Measurements from ENCODE around the gene THTPA.

The THTPA gene

GRCh38 chr14:23573384-23574015 is 17.4 kb downstream of the THTPA start:
- Histone ChIP-seq H3K9me3 (replicated peaks in 1 of 2; ENCODE audit: control insufficient read depth in 2 of 2, insufficient read depth in 1 of 2, low read depth in 1 of 2, low read length in 2 of 2) (no peaks in the 10 kb centered on the region), H3K9ac (ENCODE audit: low read depth, low read length, poor library complexity) (no peak overlapping the region), H2BK120ac (ENCODE audit: low read depth, low read length) (no peak overlapping the region), H3K4ac (ENCODE audit: low read length) (no peak overlapping the region), H3K4me3 (ENCODE audit: low read length in 2 of 2) (no peak overlapping the region), H3K4me2 (ENCODE audit: insufficient read depth, low read length, poor library complexity, severe bottlenecking) (no peak overlapping the region), H3K36me3 (replicated peaks in 1 of 2; ENCODE audit: control insufficient read depth in 2 of 2, insufficient read depth in 2 of 2, low read length in 2 of 2) (peaks cover 0 to 4% of the 10 kb centered on the region in 2 donors), H4K8ac (ENCODE audit: low read depth, low read length) (no peak overlapping the region), H3K23ac (ENCODE audit: low read depth, low read length, poor library complexity) (no peak overlapping the region), H4K91ac (ENCODE audit: low read depth, low read length, poor library complexity) (no peak overlapping the region), H2BK15ac (ENCODE audit: low read length) (no peak overlapping the region), H3K27me3 (ENCODE audit: control insufficient read depth in 3 of 3, insufficient read depth in 3 of 3, low read depth in 1 of 3, low read length in 3 of 3) (peaks cover 19 to 76% (median 29%) of the 10 kb centered on the region in 3 experiments), H2BK12ac (ENCODE audit: low read length) (no peak overlapping the region), H3K4me1 (ENCODE audit: control insufficient read depth in 2 of 2, insufficient read depth in 1 of 2, low read depth in 1 of 2, low read length in 2 of 2) (peaks cover 9 to 14% of the 10 kb centered on the region in 2 donors), H2AK5ac (ENCODE audit: low read depth, low read length) (no peak overlapping the region), H3K79me1 (ENCODE audit: low read depth, low read length) (peaks cover 3% of the 10 kb centered on the region), H2BK5ac (ENCODE audit: low read length) (no peak overlapping the region), H2AFZ (ENCODE audit: low read length) (no peak overlapping the region), H3K27ac (replicated peaks; ENCODE audit: low read length) (no peak overlapping the region), H3K18ac (ENCODE audit: low read length) (no peak overlapping the region), H3K14ac (ENCODE audit: low read length) (no peak overlapping the region)
- DNase-seq (ENCODE audit: low spot score) = no peak
- WGBS, 2 donors (ENCODE audit: extremely low coverage in 2 of 2, insufficient read length in 2 of 2, insufficient replicate concordance in 1 of 2) = no CpG with 5 or more reads among the region's 5 CpGs

- Histone ChIP-seq H2BK5ac (ENCODE audit: low read length) (peak overlapping the region; percentile 19), H4K91ac (ENCODE audit: low read depth, low read length, poor library complexity) (no peak overlapping the region), H3K79me1 (ENCODE audit: low read depth, low read length) (peaks cover 3% of the 10 kb centered on the region), H3K9ac (ENCODE audit: low read depth, low read length, poor library complexity) (peak overlapping the region; percentile 71), H3K4me3 (ENCODE audit: low read length in 2 of 2) (peak overlapping the region; percentile 48 to 84), H2AFZ (ENCODE audit: low read length) (peak overlapping the region; percentile 95), H3K23ac (ENCODE audit: low read depth, low read length, poor library complexity) (peak overlapping the region; percentile 92), H3K18ac (ENCODE audit: low read length) (peak overlapping the region; percentile 98), H2BK15ac (ENCODE audit: low read length) (peak overlapping the region; percentile 61), H3K4me2 (ENCODE audit: insufficient read depth, low read length, poor library complexity, severe bottlenecking) (peak overlapping the region; percentile 88), H2AK5ac (ENCODE audit: low read depth, low read length) (peak overlapping the region; percentile 87), H2BK120ac (ENCODE audit: low read depth, low read length) (peak overlapping the region; percentile 36), H3K4me1 (ENCODE audit: control insufficient read depth in 2 of 2, insufficient read depth in 1 of 2, low read depth in 1 of 2, low read length in 2 of 2) (peaks cover 12 to 13% of the 10 kb centered on the region in 2 donors), H3K36me3 (replicated peaks in 1 of 2; ENCODE audit: control insufficient read depth in 2 of 2, insufficient read depth in 2 of 2, low read length in 2 of 2) (peaks cover 0 to 4% of the 10 kb centered on the region in 2 donors), H3K4ac (ENCODE audit: low read length) (peak overlapping the region; percentile 32), H2BK12ac (ENCODE audit: low read length) (peak overlapping the region; percentile 85), H3K27ac (replicated peaks; ENCODE audit: low read length) (no peak overlapping the region), H3K27me3 (ENCODE audit: control insufficient read depth in 3 of 3, insufficient read depth in 3 of 3, low read depth in 1 of 3, low read length in 3 of 3) (peaks cover 19 to 66% (median 29%) of the 10 kb centered on the region in 3 experiments), H3K9me3 (replicated peaks in 1 of 2; ENCODE audit: control insufficient read depth in 2 of 2, insufficient read depth in 1 of 2, low read depth in 1 of 2, low read length in 2 of 2) (no peaks in the 10 kb centered on the region), H3K14ac (ENCODE audit: low read length) (no peak overlapping the region), H4K8ac (ENCODE audit: low read depth, low read length) (no peak overlapping the region)
- no CpG with 5 or more reads among the region's 67 CpGs for WGBS, 2 donors (ENCODE audit: extremely low coverage in 2 of 2, insufficient read length in 2 of 2, insufficient replicate concordance in 1 of 2)
- no peak for DNase-seq (ENCODE audit: low spot score)
Observed at GRCh38 chr14:23577004-23577681, 21.1 kb downstream of the THTPA start.

- H2BK15ac ChIP-seq (ENCODE audit: low read length) = peak overlapping the region; percentile 23
- no peak for DNase-seq (ENCODE audit: low spot score)
- no CpG with 5 or more reads among the region's 24 CpGs for WGBS, 2 donors (ENCODE audit: extremely low coverage in 2 of 2, insufficient read length in 2 of 2, insufficient replicate concordance in 1 of 2)
Observed at GRCh38 chr14:23577710-23578392, 21.8 kb downstream of the THTPA start.

More at GRCh38 chr14:23577710-23578392, 21.8 kb downstream of the THTPA start:
- Histone ChIP-seq H3K9me3 (replicated peaks in 1 of 2; ENCODE audit: control insufficient read depth in 2 of 2, insufficient read depth in 1 of 2, low read depth in 1 of 2, low read length in 2 of 2) (no peaks in the 10 kb centered on the region), H3K9ac (ENCODE audit: low read depth, low read length, poor library complexity) (peak overlapping the region; percentile 50), H3K36me3 (replicated peaks in 1 of 2; ENCODE audit: control insufficient read depth in 2 of 2, insufficient read depth in 2 of 2, low read length in 2 of 2) (peaks cover 0 to 4% of the 10 kb centered on the region in 2 donors), H3K4me1 (ENCODE audit: control insufficient read depth in 2 of 2, insufficient read depth in 1 of 2, low read depth in 1 of 2, low read length in 2 of 2) (peaks cover 10 to 13% of the 10 kb centered on the region in 2 donors), H3K27ac (replicated peaks; ENCODE audit: low read length) (no peak overlapping the region), H2BK5ac (ENCODE audit: low read length) (peak overlapping the region; percentile 19), H3K4me2 (ENCODE audit: insufficient read depth, low read length, poor library complexity, severe bottlenecking) (peak overlapping the region; percentile 88), H2BK12ac (ENCODE audit: low read length) (no peak overlapping the region), H2AK5ac (ENCODE audit: low read depth, low read length) (peak overlapping the region; percentile 87), H2BK120ac (ENCODE audit: low read depth, low read length) (no peak overlapping the region), H4K91ac (ENCODE audit: low read depth, low read length, poor library complexity) (no peak overlapping the region), H3K23ac (ENCODE audit: low read depth, low read length, poor library complexity) (no peak overlapping the region), H4K8ac (ENCODE audit: low read depth, low read length) (no peak overlapping the region), H3K4ac (ENCODE audit: low read length) (peak overlapping the region; percentile 79), H3K79me1 (ENCODE audit: low read depth, low read length) (peaks cover 3% of the 10 kb centered on the region), H3K18ac (ENCODE audit: low read length) (peak overlapping the region; percentile 98), H3K27me3 (ENCODE audit: control insufficient read depth in 3 of 3, insufficient read depth in 3 of 3, low read depth in 1 of 3, low read length in 3 of 3) (peaks cover 19 to 65% (median 29%) of the 10 kb centered on the region in 3 experiments), H3K14ac (ENCODE audit: low read length) (no peak overlapping the region), H2AFZ (ENCODE audit: low read length) (peak overlapping the region; percentile 95), H3K4me3 (ENCODE audit: low read length in 2 of 2) (peak overlapping the region; percentile 48 to 80)
